Keratinocyte (primary cell): ENCODE results near the gene PYGB. TPM values are rescaled to one million over a fixed set of nuclear protein-coding genes. Genes with fewer than 3 reads are reported as not detected.

Experiments used
- DNase-seq: peaks from one replicate; pipeline ENCODE4 v3.0.0-alpha.2; 2011; ENCODE audit warnings: low read depth, missing footprints, low spot score
- FAIRE-seq: peaks from 2 replicates; lab custom pipeline; 2011; peaks lifted over from hg19 to GRCh38; lab: Jason Lieb, UNC
- H2AFZ ChIP-seq: 2 replicates; pipeline ENCODE4 v1.6.0; 2012; ENCODE audit warnings: low read length, control low read depth, inconsistent platforms; ENCODE audit not compliant: control insufficient read depth
- H3K27ac ChIP-seq: 2 replicates; pipeline ENCODE4 v1.5.1; 2011; ENCODE audit warnings: low read length; ENCODE audit not compliant: control insufficient read depth, insufficient read depth
- H3K27me3 ChIP-seq: 3 replicates; pipeline ENCODE4 v1.6.0; 2011; ENCODE audit warnings: low read length; ENCODE audit not compliant: control insufficient read depth, insufficient read depth; ENCODE audit errors: extremely low read depth
- H3K36me3 ChIP-seq, 2 experiments: 2 replicates in 1 of 2; 3 replicates in 1 of 2; pipeline ENCODE4 v1.5.1; 2011; ENCODE audit warnings: low read length in 2 of 2, mild to moderate bottlenecking in 1 of 2; ENCODE audit not compliant: control insufficient read depth in 2 of 2, insufficient read depth in 2 of 2; ENCODE audit errors: extremely low read depth in 1 of 2
- H3K4me1 ChIP-seq: 3 replicates; pipeline ENCODE4 v1.5.1; 2011; ENCODE audit warnings: low read length; ENCODE audit not compliant: control insufficient read depth, insufficient read depth; ENCODE audit errors: extremely low read depth
- H3K4me2 ChIP-seq: 3 replicates; pipeline ENCODE4 v1.6.0; 2011; ENCODE audit warnings: low read depth, low read length; ENCODE audit not compliant: control insufficient read depth, insufficient read depth; ENCODE audit errors: extremely low read depth
- H3K4me3 ChIP-seq, 3 experiments: fragments of 200-600 bp in 1 of 3; sonication (generic) in 1 of 3; 2 replicates in 2 of 3; 3 replicates in 1 of 3; pipeline ENCODE4 v1.5.1; 2011 to 2016; ENCODE audit warnings: low read length in 3 of 3, mild to moderate bottlenecking in 3 of 3, control low read depth in 2 of 3, inconsistent platforms in 1 of 3, low read depth in 1 of 3, mixed read lengths in 1 of 3, mixed run types in 1 of 3, moderate library complexity in 1 of 3; ENCODE audit not compliant: control insufficient read depth in 2 of 3, insufficient read depth in 2 of 3; ENCODE audit errors: extremely low read depth in 1 of 3
- H3K79me2 ChIP-seq: 2 replicates; pipeline ENCODE4 v1.6.0; 2012; ENCODE audit warnings: low read length; ENCODE audit not compliant: control insufficient read depth, insufficient read depth
- H3K9ac ChIP-seq: 3 replicates; pipeline ENCODE4 v1.6.0; 2011; ENCODE audit warnings: low read length; ENCODE audit not compliant: control insufficient read depth, insufficient read depth; ENCODE audit errors: extremely low read depth
- H3K9me1 ChIP-seq: 3 replicates; pipeline ENCODE4 v1.6.0; 2011; ENCODE audit warnings: low read length; ENCODE audit not compliant: control insufficient read depth, insufficient read depth; ENCODE audit errors: extremely low read depth
- H3K9me3 ChIP-seq: 2 replicates; pipeline ENCODE4 v1.5.1; 2012; ENCODE audit warnings: low read depth, low read length; ENCODE audit not compliant: control insufficient read depth
- H4K20me1 ChIP-seq: 3 replicates; pipeline ENCODE4 v1.6.0; 2011; ENCODE audit warnings: low read length; ENCODE audit not compliant: control insufficient read depth, insufficient read depth; ENCODE audit errors: extremely low read depth
- EZH2 ChIP-seq: IDR thresholded peaks from one replicate; pipeline ENCODE4 v1.6.1; 2012; ENCODE audit warnings: inconsistent platforms, mild to moderate bottlenecking, low read length, moderate library complexity
- dilution Hi-C: fragments of 300-500 bp; cut with MboI; formaldehyde crosslinking; loops from one replicate; pipeline ENCODE4 v1.7.0; 2020; ENCODE audit warnings: low sequenced_read_pairs; ENCODE audit not compliant: extremely low pct_ligation_motif_present
- polyA plus RNA-seq, 5 experiments: library from polyadenylated mRNA; depleted of rRNA in 3 of 5; stranded (reverse) in 3 of 5; stranded (forward) in 1 of 5; unstranded in 1 of 5; fragments of >200 nt; gene quantifications; 1 replicate in 1 of 5; 2 replicates in 3 of 5; 3 replicates in 1 of 5; pipeline versions ENCODE4 v1.2.1 to v1.2.3, GENCODE V29; 2011 to 2012; ENCODE audit warnings: missing spikeins in 2 of 5, low read depth in 1 of 5, low replicate concordance in 1 of 5
- TF ChIP-seq, protein P1 (sequence below), 3 experiments: IDR thresholded peaks in 1 of 3; conservative IDR thresholded peaks in 1 of 3; optimal IDR thresholded peaks in 1 of 3; 2 replicates in 2 of 3; 3 replicates in 1 of 3; pipeline versions ENCODE3 to v1.5.1; 2011; ENCODE audit warnings: low read length in 3 of 3, mild to moderate bottlenecking in 3 of 3, moderate library complexity in 2 of 3, control low read depth in 1 of 3, inconsistent platforms in 1 of 3; ENCODE audit not compliant: insufficient read depth in 2 of 3; ENCODE audit errors: extremely low read depth in 1 of 3

Gene PYGB
- polyA plus RNA-seq, 1 donor (not counting 4 experiments of a cell fraction or from before 2014, with no cell fraction given), result 78.3 TPM

DNA sequence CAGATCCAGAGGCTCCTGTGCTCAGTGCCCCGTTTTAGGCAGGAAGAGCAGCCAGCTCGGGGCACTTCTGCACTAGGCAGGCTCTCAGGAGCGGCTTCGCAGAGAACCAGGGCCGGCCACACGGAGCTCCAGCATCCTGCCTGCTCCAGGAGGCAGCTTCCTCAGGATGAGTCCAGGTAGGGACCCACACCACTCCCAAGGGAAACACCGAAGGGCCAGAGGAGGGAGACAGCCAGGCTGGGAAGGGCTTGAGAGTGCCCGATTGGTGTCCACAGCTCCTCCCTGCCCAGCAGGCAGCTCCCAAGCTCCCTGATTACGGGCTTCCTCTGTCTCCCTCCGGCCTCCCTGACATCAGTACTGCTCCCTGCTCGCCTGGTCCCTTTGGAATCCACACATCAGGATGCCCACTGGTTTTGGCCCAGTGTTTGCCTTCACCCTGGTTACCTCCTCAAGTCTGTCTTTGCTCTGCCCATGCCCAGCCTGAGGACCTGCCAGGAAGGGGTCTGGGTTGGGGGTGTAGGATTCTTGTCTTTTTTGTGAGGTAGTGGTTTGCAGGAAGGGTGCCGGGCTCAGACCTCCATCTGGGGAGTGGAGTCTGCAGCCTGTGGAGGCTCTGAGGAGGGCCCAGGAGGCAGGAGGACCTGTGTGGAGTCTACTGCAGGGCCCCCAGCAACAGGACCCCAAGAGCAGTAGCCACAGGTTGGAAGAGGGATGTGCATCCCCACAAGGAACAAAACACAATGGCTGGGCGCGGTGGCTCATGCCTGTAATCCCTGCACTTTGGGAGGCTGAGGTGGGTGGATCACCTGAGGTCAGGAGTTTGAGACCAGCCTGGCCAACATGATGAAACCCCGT, 11.2 kb upstream of the PYGB start:
- FAIRE-seq (no peak), DNase-seq (no peak)
- Histone ChIP-seq H3K27ac (peak overlapping the region; percentile 95), H3K79me2 (no peaks in the 10 kb centered on the region), H4K20me1 (no peaks in the 10 kb centered on the region), H3K36me3 (no peaks in the 10 kb centered on the region), H3K4me2 (peak overlapping the region; percentile 22), H3K9me3 (no peaks in the 10 kb centered on the region), H3K4me3 (no peak overlapping the region), H3K9me1 (no peaks in the 10 kb centered on the region), H3K4me1 (peaks cover 66% of the 10 kb centered on the region), H3K27me3 (no peaks in the 10 kb centered on the region), H3K9ac (peak overlapping the region; percentile 37), H2AFZ (peak overlapping the region; percentile 66)
- TF ChIP-seq, protein P1, sequence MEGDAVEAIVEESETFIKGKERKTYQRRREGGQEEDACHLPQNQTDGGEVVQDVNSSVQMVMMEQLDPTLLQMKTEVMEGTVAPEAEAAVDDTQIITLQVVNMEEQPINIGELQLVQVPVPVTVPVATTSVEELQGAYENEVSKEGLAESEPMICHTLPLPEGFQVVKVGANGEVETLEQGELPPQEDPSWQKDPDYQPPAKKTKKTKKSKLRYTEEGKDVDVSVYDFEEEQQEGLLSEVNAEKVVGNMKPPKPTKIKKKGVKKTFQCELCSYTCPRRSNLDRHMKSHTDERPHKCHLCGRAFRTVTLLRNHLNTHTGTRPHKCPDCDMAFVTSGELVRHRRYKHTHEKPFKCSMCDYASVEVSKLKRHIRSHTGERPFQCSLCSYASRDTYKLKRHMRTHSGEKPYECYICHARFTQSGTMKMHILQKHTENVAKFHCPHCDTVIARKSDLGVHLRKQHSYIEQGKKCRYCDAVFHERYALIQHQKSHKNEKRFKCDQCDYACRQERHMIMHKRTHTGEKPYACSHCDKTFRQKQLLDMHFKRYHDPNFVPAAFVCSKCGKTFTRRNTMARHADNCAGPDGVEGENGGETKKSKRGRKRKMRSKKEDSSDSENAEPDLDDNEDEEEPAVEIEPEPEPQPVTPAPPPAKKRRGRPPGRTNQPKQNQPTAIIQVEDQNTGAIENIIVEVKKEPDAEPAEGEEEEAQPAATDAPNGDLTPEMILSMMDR (optimal IDR thresholded peaks at IDR 0.05 in 1 of 3, IDR thresholded peaks at IDR 0.05 in 1 of 3, conservative IDR thresholded peaks at IDR 0.05 in 1 of 3; ENCODE audit: extremely low read depth in 1 of 3, insufficient read depth in 2 of 3, low read length in 3 of 3), result no peak
- no peak for TF ChIP-seq EZH2
- dilution Hi-C loops, result no loop called here

DNA sequence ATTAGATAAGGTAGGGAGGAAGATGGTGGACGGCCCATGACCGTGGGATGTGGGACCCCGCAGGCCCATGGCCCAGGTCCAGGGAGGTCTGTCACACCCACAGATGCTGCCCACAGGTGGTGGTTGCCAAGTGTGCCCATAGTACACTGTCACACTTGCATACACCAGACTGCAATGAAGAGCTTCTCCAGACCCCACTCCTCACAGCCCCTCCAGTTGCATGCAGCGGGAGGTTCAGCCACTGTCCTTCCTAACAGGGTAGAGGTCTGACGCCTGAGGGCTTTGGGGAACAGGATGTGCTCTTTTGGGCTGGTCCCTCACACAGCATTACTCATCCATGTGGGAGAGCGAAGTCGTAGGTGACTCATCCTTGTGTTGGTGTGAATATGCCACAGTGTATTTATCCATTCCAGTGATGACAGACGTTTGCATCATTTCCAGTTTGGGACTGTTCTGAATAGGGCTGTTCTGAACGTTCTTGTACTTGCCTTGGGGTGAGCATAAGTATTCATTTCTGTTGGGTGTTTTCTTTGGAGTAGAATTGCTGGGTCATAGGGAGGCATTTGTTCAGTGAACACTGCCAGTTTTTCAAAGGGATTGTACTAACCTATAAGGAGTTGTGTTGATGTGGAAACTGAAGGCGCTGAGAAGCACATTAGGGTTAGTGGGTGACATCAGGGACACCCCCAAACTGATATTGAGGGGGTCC, 10.1 kb upstream of the PYGB start:
- Histone ChIP-seq H3K9ac (peak overlapping the region; percentile 64), H3K4me3 (no peak overlapping the region), H2AFZ (no peak overlapping the region), H3K4me1 (peaks cover 66% of the 10 kb centered on the region), H4K20me1 (no peaks in the 10 kb centered on the region), H3K79me2 (no peaks in the 10 kb centered on the region), H3K9me3 (no peaks in the 10 kb centered on the region), H3K9me1 (no peaks in the 10 kb centered on the region), H3K4me2 (peak overlapping the region; percentile 53), H3K27me3 (no peaks in the 10 kb centered on the region), H3K27ac (peak overlapping the region; percentile 95), H3K36me3 (no peaks in the 10 kb centered on the region)
- dilution Hi-C loops, result no loop called here
- FAIRE-seq (peak; percentile 99), DNase-seq (peak; percentile 100)
- no peak for TF ChIP-seq EZH2
- TF ChIP-seq, protein P1 (optimal IDR thresholded peaks at IDR 0.05 in 1 of 3, IDR thresholded peaks at IDR 0.05 in 1 of 3, conservative IDR thresholded peaks at IDR 0.05 in 1 of 3; ENCODE audit: extremely low read depth in 1 of 3, insufficient read depth in 2 of 3, low read length in 3 of 3), result no peak
